GM12801 (cell line): ENCODE measurements around the gene SLC39A11.

ENCODE experiments used
- TF ChIP-seq, protein P1 (sequence below): IDR thresholded peaks from one replicate; pipeline ENCODE4 v1.5.1; 2011; ENCODE audit warnings: control low read depth; ENCODE audit not compliant: insufficient read length; ENCODE audit errors: extremely low read depth

The SLC39A11 gene

DNA sequence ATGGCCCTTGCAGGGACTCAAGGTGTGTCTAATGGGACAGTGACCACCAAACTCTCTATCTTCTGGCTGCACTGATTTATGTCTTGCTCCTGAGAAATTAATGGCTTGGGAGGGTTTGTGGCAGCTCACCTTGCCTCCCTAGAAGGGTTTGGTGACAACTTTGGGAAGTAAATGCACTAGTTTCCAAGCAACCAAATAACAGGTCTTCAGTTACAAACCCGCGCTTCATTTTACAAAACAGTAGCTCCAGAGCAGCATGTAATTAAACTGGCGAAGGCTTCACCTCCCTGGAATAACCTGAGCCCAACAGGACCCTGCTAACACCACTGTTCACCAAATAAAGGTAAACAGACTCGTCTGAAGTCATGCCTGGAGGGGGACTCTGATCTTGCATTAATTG is 318.3 kb downstream of the SLC39A11 start:
- TF ChIP-seq, protein P1, sequence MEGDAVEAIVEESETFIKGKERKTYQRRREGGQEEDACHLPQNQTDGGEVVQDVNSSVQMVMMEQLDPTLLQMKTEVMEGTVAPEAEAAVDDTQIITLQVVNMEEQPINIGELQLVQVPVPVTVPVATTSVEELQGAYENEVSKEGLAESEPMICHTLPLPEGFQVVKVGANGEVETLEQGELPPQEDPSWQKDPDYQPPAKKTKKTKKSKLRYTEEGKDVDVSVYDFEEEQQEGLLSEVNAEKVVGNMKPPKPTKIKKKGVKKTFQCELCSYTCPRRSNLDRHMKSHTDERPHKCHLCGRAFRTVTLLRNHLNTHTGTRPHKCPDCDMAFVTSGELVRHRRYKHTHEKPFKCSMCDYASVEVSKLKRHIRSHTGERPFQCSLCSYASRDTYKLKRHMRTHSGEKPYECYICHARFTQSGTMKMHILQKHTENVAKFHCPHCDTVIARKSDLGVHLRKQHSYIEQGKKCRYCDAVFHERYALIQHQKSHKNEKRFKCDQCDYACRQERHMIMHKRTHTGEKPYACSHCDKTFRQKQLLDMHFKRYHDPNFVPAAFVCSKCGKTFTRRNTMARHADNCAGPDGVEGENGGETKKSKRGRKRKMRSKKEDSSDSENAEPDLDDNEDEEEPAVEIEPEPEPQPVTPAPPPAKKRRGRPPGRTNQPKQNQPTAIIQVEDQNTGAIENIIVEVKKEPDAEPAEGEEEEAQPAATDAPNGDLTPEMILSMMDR, result no peak

DNA sequence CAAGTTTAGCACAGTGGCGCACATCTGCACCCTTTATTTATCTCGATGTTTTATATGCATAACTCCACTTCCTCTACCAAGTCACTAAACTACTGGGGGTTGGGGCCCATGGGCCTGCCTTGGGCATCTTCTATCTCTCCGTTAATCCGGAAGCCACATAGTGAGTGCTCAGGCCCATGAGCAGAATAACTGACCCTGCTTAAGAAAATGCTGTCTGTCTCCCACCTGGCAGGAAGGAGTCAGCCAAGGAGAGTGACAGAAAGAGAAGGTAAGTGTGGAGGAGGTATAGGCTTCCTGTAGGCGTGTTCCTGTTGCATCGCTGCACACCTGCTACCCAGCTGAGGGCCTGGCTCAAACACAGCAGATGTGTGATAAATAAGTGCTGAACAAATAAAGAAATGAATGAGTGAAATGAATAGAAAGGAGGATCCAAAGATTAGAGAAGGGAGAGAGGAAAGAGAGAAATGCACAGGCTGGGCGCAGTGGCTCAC is 320.1 kb downstream of the SLC39A11 start:
- TF ChIP-seq, protein P1, result no peak

DNA sequence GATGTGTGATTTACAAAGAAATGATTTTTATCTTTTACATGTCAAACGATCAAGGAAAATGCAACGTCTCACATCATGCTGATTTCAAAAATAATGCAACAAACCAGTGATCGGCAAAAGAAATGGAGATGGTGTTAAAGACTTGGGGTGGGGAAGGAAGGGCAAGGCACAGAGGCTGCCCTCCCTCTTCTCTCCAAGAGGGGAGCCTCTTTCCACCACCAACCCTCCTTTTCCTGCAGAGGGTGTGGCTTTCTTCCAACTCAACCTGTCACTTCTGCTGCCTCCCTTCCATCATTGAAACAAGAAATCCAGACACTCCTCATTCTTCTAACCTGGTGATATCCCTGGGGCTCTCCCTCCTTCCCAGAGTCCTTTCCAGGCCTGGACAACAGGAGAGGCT is 320.8 kb downstream of the SLC39A11 start:
- TF ChIP-seq, protein P1, result no peak

DNA sequence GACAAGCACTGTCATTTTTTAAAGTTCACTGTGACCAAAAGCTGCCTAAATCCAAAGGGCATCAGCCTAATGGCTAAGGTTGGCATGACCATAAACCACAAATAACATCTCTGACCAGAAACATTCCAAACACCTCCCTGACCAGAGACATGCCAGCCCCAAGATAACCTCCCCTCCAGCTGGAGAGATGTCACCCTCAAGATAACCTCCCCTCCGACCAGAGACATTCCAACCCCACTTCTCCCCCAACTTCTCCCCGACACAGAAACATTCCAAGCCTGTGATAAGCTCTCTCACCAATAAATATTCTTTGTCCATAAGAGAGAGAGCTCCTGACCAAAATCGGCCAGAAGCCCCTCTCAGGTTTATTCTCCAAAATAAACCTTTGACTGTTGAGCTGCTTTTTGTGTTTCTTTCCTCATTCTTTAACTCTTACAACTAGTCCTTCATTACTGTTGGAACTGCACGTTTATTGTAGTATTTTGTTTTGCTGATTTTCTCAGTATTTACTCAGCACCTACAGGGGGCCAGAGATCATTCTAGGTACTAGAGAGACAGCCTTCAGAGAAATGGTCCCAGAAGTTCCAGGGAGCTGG is 325.6 kb downstream of the SLC39A11 start:
- TF ChIP-seq, protein P1, result no peak

DNA sequence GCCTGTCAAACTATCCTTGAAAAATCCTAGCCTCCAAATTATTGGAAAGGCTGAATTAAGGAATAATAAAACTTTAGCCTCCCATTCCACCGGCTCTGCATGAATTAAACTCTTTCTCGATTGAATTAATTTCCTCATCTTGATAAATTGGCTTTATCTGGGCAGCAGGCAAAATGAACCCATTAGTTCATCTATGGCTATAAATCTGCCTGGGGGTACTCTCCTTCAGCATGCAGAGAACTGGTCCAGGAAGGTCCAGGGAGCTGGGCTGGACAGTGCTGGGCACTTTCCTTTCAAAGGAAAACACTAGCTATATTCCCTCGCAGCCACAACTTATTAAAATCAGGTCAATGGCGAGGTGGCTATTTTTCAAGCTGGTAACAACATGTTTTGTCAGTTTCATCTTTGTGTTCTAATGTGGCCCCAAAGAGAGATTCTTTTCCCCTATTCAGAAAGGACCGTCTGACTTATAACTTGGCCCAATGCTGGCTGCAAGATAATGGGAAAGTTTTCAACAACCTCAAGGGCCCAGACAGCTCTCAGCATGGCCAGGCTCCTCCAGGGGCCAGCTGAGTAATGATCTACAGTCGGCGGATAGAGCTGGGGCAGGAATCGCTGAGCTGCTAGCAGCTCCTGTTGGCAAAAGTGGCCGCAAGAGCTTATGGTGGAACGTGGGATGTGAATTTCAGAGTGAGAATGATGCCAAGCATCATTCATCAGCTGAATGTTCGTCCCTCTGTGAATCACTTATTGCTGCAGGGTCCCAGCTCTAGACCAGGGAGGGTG is 326.9 kb downstream of the SLC39A11 start:
- TF ChIP-seq, protein P1, result no peak

DNA sequence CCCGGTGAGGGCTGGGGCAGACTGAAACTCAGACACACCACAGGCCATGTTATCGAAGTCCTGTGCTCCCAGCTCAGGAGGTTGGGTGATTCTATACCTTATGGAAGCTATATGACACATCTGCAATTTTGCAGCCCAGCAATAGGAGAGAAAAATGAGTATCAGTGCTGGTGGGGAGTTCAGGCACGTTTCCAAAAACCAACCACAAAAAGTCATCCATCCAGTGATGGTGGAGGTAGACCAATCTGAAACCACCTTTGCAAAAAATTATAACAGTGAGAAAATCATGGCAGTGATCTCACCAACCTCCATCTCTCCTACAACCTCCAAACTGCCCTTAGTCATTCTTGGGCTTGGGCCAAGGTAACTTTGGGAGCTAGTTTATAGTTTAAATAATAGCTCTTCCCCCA is 327.9 kb downstream of the SLC39A11 start:
- TF ChIP-seq, protein P1, result no peak

DNA sequence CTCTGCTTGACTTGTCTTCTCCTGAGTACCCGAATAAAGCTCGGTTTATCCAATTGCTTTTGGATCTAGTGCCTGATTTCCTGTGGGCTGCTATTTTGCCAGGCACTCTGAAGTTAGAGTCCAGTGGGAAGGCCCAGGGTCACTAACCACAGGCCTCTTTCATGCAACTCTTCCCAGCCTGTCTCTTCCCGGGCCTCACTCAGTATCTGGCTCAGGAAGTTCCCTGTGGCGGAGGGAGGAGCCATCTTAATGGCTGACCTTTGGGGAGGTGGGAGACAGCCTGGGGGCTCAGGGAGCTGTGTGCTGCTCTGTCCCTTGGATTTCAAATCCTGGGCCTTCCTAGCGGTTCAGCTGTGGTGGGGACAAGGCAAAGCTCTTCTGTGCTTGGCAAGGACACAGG is 328.5 kb downstream of the SLC39A11 start:
- TF ChIP-seq, protein P1, result no peak
